HG03060 (cell line): ENCODE data around the gene NDUFB5.

Source experiments
- ATAC-seq: cut with Tn5 transposase; IDR thresholded peaks from one replicate; pipeline ENCODE4 v1.9.1; 2021; ENCODE audit warnings: low read depth, moderate number of reproducible peaks; ENCODE audit not compliant: unreplicated experiment

NDUFB5 gene

GRCh38 chr3:179604321-179605078, at the start of gene NDUFB5, which contains the start of gene MRPL47:
TSS of gene NDUFB5 (plus strand) at chr3:179604794. CDS start at chr3:179604816, 22 bp downstream.
TSS of gene MRPL47 (minus strand) at chr3:179604638. CDS start at chr3:179604624, 14 bp downstream.
- peak; percentile 95 for ATAC-seq

- ATAC-seq = no peak
Measured at GRCh38 chr3:179558742-179559364, 45.7 kb upstream of the NDUFB5 start.

GRCh38 chr3:179560791-179561190, 43.8 kb upstream of the NDUFB5 start:
- ATAC-seq = no peak

GRCh38 chr3:179562591-179563270, 41.9 kb upstream of the NDUFB5 start, which contains the start of gene ACTL6A:
TSS of gene ACTL6A (plus strand) at chr3:179562926. CDS start at chr3:179563093, 167 bp downstream.
- peak; percentile 95 for ATAC-seq

GRCh38 chr3:179563271-179563783, 41.3 kb upstream of the NDUFB5 start:
- ATAC-seq = peak; percentile 28

- no peak for ATAC-seq
Measured at GRCh38 chr3:179565496-179565895, 39.1 kb upstream of the NDUFB5 start.

GRCh38 chr3:179580992-179581391, 23.6 kb upstream of the NDUFB5 start:
- ATAC-seq = no peak

- ATAC-seq = no peak
Measured at GRCh38 chr3:179589143-179589542, 15.5 kb upstream of the NDUFB5 start.

GRCh38 chr3:179590669-179591068, 13.9 kb upstream of the NDUFB5 start:
- ATAC-seq = no peak

- ATAC-seq = no peak
Measured at GRCh38 chr3:179591313-179591712, 13.3 kb upstream of the NDUFB5 start.

GRCh38 chr3:179599531-179599930, 5.1 kb upstream of the NDUFB5 start:
- no peak for ATAC-seq

- no peak for ATAC-seq
Measured at GRCh38 chr3:179603321-179603720, 1.3 kb upstream of the NDUFB5 start.

GRCh38 chr3:179603831-179604230, 763 bp upstream of the NDUFB5 start:
- ATAC-seq = no peak

- no peak for ATAC-seq
Measured at GRCh38 chr3:179606534-179607085, 2.0 kb downstream of the NDUFB5 start.

- ATAC-seq = peak; percentile 45
Measured at GRCh38 chr3:179608931-179609720, 4.5 kb downstream of the NDUFB5 start.

GRCh38 chr3:179610066-179610465, 5.5 kb downstream of the NDUFB5 start:
- ATAC-seq = no peak

GRCh38 chr3:179613807-179614206, 9.2 kb downstream of the NDUFB5 start:
- no peak for ATAC-seq

- ATAC-seq = no peak
Measured at GRCh38 chr3:179615458-179616173, 11.0 kb downstream of the NDUFB5 start.

- ATAC-seq = no peak
Measured at GRCh38 chr3:179622023-179622422, 17.4 kb downstream of the NDUFB5 start.
